ENCODE data around the gene CTNND2.
A peak's percentile ranks its signal among the peaks of the same experiment; 100 is the strongest.

The CTNND2 gene

DNA sequence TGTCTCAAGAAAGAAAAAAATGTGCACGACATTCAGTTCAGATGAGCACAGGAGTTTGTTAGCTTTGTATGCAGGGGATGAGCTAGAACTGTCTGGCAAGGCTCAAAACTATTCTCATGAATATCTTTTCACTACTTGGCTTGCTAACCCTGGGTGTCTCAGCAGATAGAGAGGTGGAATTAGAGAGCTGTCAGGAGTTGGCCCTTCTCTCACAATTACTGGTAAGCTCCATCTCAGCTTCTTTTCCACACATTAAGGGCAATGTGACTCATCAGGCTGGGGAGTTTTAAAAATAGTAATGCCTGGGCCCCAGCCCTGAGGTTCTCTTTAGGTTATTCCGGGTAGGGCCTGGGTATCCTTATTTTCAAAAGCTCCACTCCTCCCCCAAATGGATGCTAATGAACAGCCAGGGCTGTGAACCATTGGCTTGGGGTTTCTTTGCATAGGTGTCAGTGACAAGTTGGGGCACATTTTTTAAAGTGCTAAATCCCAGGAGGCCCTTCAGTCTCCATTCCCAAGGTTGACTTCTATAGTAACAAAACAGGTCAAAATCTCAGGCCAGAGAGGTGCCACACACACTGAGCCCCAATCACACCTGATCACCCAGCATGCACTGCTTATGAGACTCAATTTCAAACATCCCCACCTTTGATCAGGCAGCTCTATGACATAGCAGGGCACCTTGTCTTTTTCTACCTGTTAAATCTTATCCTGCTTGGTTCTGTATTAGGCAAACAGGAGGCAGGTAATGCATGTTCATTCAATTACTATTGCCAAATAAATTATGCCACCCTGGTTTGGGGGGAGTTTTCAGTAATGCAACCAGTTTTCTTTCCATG, 903.5 kb downstream of the CTNND2 start:
- DNase-seq: no peak

DNA sequence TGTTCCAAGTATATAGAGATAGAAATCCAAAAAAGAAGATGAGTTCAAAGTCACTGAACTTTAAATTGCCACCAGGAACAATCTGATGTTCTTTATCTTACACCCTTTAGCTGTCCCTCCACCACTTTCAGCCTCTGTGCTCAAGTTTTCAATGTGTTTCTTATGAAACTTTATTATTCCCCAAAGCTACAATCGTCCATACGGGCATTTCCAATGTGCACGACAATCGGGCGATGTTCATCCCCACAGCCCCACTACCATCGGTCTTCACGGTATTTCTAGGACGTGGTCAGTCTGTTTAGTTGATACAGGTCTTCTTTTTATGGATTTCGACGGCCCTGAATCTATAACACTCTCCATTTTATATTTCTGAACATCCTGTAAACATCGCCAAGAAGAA, 904.5 kb downstream of the CTNND2 start:
- DNase-seq: no peak

GRCh38 chr5:10995891-10996290, 908.4 kb downstream of the CTNND2 start:
- no peak for DNase-seq

GRCh38 chr5:10994091-10994986, 909.9 kb downstream of the CTNND2 start:
- no peak for DNase-seq

DNA sequence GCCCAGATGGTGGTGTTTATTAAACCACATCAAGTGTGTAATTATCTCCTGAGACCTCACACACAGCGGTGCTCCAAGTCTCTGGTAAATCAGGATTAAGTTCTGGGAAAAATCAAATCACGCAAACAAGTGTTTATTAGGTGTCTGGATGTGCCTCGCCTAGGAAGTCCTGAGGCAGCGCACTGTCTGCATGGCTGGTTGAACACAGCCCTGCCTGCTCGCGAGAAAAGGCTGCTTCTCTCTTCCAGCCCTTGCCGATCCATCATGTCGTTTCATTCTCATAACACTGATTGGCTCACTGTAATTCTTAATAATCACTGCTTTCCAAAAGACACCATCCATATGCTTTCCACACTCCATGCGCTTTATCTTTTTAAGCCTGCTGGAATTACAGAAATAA, 913.6 kb downstream of the CTNND2 start:
- no peak for DNase-seq

- no peak for DNase-seq
Measured at GRCh38 chr5:10989577-10990263, 914.5 kb downstream of the CTNND2 start.

GRCh38 chr5:10988622-10989021, 915.6 kb downstream of the CTNND2 start:
- no peak for DNase-seq

DNA sequence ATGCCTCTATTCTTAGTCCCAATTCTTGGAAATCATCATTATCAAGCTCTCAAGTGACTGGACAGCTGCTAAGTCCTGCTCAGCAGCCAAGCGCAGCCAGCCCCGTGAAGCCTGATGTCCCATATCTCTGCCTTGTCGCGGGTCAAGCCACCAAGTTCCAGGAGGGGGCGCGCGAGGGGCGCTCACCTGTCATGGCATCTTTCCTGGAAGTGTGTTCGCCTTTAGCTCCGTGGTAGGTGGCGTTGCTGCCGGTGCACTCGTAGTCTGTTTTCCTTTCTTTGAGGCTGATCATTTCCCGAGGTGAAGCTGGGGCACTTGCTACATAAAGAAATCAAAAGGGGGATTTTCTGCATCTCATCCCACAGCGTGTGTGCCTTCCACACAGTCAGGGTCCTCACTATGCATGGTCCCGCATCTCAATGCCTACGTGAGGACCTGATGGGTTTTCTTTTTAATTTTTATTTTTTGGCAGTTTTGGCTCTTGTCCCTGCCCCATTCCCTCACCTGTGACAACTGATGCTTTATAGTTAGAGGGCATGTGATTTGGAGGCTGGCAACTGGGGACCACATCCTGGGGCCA, 916.2 kb downstream of the CTNND2 start:
- peak; percentile 30 for DNase-seq

- no peak for DNase-seq
Measured at GRCh38 chr5:10987276-10987924, 916.8 kb downstream of the CTNND2 start.

- no peak for DNase-seq
Measured at GRCh38 chr5:10985721-10986110, 918.5 kb downstream of the CTNND2 start.

GRCh38 chr5:10985091-10985720, 919.0 kb downstream of the CTNND2 start:
- DNase-seq: no peak

DNA sequence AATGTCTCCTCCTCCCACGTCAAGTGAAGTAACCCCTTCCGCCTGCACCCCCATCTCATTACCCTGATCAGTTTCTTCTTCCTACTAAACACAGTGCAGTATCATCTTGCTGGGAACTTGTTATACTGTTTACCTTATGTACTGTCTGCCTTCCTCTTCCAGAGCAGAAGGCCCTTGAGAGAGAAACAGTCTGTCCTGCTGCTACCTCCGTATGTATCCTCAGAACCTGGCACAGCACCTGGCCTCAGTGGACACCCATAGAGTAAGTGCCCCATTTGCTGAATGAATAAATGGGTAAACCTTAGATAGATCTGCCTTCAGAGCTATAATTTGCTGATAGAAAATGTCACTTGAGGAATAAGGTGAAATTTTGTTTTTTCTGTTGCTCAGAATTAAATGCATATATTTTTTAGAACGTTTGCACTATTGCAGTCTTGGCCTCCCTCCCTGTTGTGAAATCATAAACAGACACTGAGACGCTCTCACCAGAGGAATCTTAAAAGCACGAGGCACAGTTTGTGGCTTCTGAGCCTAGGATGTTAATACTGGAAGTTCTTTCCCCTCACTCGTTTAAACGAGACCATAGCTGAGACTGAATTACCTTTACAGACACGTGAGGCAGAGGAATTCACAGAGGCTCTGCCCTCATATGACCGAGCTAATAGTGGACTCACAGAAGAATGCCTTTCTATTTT, 920.1 kb downstream of the CTNND2 start:
- no peak for DNase-seq

DNA sequence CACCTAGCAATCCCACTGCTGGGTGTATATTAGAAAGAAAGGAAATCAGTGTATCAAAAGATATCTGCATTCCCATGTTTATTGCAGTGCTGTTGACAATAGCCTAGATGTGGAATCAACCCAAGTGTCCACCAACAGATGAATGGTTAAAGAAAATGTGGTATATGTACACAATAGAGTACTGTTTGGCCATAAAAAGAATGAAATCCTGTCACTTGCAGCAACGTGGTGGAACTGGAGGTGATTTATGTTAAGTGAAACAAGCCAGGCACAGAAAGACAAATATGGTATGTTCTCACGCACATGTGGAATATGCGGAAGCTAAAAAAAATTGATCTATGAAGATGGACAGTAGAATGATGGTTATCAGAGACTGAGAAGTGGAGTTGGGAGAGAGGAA, 921.6 kb downstream of the CTNND2 start:
- DNase-seq: no peak

- DNase-seq: no peak
Measured at GRCh38 chr5:10981932-10982331, 922.3 kb downstream of the CTNND2 start.

GRCh38 chr5:10977011-10977410, 927.2 kb downstream of the CTNND2 start:
- no peak for DNase-seq

- DNase-seq: no peak
Measured at GRCh38 chr5:10975945-10976344, 928.3 kb downstream of the CTNND2 start.

DNA sequence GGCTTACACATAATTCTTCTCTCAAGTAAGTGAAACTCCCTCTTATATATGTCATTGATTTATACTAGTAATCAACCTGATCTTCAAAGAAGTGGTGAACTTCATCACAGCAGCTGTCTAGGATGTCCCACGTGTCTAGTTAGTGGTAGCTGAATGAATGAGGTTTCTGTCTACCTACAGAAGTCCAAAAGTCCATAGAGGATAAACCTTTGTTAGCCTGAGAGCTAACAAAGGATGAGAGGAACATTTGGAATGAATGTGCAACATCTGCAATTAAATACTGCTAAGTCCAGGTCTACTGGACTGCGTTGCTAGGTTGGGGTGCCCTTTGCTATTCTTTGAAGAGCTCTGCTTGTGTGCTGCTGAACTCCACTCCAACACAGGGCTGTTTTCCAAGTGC, 929.4 kb downstream of the CTNND2 start:
- no peak for DNase-seq

GRCh38 chr5:10973316-10973715, 930.9 kb downstream of the CTNND2 start:
- no peak for DNase-seq

GRCh38 chr5:10969684-10970180, 934.5 kb downstream of the CTNND2 start:
- DNase-seq: no peak

- no peak for DNase-seq
Measured at GRCh38 chr5:10964806-10965205, 939.4 kb downstream of the CTNND2 start.

GRCh38 chr5:10958728-10959127, 945.5 kb downstream of the CTNND2 start:
- no peak for DNase-seq

All from COR-L47 (cell line).